GM19099 (cell line): ENCODE measurements around the gene GAS6.

Experiments used
- POLR2A ChIP-seq: IDR thresholded peaks from 3 replicates; pipeline ENCODE4 v1.6.1; 2011; ENCODE audit warnings: low read depth; ENCODE audit not compliant: insufficient read length; ENCODE audit errors: extremely low read depth

GAS6 gene

DNA sequence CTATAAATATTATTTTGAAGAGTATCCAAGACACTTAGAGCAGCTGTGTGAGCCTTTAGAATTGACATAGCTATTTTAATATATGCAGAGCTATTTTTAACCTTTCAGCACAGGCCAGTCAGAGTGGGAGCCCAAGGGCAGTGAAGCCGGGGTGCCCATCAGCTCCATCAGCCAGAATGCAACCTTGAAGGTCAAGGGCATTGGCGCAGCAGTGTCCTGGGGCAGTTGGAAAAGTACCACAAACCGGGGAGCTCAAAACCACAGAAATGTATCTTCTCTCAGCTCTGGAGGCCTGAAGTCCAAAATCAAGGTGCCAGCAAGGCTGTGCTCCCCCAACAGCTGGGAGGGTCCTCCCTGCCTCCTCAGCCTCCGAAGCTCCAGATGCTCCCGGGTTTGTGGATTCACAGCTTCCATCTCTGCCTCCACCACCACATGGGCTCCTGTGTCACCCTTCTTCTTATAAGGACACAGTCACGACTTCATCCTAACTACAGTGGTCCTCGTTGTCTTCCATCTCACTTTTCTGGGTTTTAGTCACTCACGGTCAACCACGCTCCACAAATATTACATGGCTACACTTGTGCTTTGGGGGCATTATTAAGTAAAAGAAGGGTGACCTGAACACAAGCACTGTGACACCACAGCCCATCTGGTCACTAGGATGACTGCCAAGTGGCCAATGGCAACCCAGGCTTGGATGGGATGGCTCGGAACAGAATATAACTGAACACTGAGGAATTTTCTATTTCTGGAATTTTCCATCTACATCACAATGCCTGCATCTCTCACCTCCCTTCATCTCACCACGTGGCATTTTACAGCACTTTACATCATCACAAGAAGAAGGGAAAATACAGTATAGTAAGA is 15.9 kb upstream of the GAS6 start:
- TF ChIP-seq POLR2A = no peak

GRCh38 chr13:113879017-113879416 is 15.1 kb upstream of the GAS6 start:
- no peak for TF ChIP-seq POLR2A

DNA sequence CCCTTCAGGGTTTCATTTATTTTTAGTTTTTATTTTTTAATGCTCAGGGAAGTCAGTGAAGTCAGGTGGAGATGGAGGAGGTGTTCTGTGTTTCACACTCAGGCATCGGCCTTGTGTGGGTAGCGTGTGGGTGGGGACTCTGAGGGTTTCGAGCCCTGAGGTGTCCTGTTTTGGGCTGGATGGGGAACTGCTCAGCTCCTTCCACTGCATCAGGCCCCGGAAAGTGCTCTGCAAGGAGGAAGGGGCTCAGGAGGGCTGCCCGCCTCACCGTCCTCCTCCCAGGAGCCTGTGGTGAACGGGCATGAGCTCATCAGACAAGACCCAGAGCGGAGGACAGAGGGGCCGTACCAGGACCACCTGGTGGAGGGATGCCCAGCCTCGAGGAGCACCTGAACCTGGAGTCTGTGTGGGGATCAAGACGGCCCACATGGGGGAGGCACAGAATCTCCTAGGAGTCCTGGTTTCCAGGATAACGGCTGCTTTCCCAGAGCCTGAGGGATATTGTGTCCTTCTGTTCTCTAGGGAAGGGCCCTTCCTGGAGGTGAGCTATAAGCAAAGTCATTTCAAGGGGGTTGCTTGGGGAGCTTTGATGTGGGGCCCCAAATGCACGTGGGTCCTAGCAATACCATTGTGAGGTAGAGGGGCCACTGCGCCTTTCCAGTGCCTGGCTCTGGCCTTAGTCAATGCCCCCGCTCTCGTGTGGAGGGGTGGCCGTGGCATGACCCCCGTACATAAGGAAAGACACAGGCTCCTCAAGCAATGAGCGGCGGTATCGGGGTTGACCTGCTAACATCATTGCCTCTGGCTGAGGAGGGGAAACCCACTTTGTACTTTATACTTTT is 13.5 kb upstream of the GAS6 start:
- TF ChIP-seq POLR2A = no peak

GRCh38 chr13:113876346-113877148 is 12.7 kb upstream of the GAS6 start:
- no peak for TF ChIP-seq POLR2A

GRCh38 chr13:113875837-113876281 is 12.0 kb upstream of the GAS6 start:
- TF ChIP-seq POLR2A = no peak

DNA sequence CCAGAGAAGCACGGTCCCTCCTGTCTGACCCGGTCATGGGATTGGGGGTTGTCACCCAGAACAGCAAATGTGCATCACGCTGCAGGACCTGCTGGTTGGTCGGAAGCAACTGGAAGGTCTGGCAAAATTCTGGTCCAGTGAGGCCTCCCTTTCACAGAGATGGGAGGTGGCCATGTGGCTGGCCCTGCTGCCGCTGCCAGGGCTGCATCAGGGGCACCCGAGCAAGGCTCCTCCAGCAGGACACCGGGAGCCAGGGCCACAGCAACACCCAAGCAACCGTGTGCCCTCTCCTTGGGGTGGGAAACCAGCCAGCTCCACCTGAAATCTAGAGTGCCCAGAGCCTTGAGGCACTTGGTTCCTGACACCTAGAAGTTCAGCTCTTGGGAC is 11.5 kb upstream of the GAS6 start:
- no peak for TF ChIP-seq POLR2A

DNA sequence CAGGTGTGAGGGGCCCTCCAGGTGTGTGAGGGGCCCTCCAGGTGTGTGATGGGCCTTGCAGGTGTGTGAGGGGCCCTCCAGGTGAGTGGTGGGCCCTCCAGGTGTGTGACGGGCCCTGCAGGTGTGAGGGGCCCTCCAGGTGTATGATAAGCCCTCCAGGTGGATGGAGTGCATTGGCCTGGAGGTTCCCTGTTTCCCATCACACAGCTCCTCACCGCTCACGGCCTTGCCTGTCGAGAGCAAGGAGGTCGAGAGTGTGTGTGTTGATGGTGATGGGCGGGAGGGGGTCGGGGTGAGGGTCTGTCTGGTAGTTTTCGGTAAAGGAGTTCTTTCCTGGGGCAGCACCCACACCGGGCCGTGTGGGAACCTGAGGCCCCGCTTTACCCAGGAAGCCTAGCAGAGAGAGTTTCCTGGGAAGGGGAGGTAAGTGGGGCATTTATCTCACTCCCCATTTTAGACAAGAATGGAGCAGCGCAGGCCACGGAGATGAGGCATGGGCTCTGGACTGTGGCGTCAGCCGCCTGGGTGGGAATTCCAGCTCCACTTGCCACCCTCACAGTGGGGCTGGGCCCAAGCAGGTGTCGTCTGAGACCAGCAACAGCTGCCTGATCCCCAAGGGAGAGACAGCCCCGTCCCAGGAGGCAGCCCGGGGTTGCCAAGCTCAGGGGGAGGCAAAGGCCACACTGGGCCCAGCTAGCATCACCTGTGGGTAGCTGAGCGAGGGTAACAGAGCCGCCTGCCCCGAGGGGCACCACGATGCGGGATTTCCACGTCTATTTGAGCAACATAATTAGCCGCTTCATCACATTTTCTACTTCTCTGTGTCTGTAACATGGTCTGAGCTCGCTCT is 10.9 kb upstream of the GAS6 start:
- TF ChIP-seq POLR2A = no peak

GRCh38 chr13:113874177-113874576 is 10.3 kb upstream of the GAS6 start:
- TF ChIP-seq POLR2A = no peak

GRCh38 chr13:113869263-113869662 is 5.4 kb upstream of the GAS6 start:
- no peak for TF ChIP-seq POLR2A

DNA sequence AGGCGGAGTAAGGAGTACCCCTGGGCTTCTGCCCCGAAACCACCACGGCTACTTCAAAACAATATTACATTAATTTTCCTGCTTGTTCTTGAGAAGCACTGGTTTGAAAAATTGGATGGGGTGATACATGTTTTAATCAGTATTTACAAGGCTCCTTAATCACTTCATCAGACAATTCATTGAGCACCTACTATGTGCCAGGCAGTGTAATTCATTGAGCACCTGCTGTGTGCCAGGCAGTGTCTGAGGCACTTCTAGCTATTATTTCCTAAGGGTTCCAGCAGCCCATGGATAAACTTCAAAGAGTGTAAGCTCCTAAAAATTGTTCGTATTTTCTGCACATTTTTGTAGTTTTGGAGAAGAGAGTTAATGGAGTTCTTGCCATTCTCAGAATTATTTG is 1.6 kb upstream of the GAS6 start:
- TF ChIP-seq POLR2A = no peak

GRCh38 chr13:113864273-113864890 is 506 bp upstream of the GAS6 start:
- TF ChIP-seq POLR2A = no peak

GRCh38 chr13:113862931-113863523 is 849 bp downstream of the GAS6 start:
- no peak for TF ChIP-seq POLR2A

GRCh38 chr13:113862191-113862930 is 1.5 kb downstream of the GAS6 start:
- TF ChIP-seq POLR2A = no peak

DNA sequence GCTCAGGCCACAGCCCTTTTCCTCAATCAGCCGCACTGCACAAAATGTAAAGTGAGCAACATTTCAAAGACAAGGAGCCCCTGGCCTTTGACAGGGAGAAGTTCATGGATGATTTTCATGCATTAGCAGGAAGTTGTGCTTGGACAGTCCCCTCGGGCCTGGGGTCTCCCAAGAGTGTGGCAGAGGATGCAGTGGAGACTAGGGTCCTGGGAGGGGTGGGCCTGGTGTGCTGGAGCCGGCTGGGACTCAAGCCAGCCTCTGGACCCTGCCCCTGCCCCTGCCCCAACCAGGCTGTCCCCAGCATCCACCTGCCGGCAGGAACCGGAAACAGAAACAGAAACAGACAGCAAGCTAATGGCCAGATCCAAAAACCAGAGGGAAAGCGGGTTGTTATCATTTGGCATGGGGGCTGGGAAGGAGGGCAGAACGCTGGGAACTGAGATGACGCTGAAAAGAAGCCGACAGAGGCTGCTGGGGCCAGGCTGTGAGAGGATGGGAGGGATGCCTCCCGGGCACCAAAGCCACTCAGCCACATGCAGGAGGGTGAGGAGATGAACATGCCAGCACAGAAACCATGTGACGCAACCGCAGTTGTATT is 2.3 kb downstream of the GAS6 start:
- TF ChIP-seq POLR2A = no peak
